HCT116 (cell line): ENCODE data around the gene PBX2. TPM values are rescaled to one million over a fixed set of nuclear protein-coding genes. Genes with fewer than 3 reads are reported as not detected.

ENCODE experiments used
- ATAC-seq: fragments of 200-7000 bp; cut with Tn5 transposase; 2 replicates; pipeline ENCODE4 v1.9.1; 2020; ENCODE audit warnings: mild to moderate bottlenecking, moderate library complexity
- BruUV-seq: library from RNA; stranded (reverse); fragments of 400-500 nt; replicated peaks from 2 replicates; lab custom pipeline; 2021; lab: Mats Ljungman, UMichigan
- CTCF ChIA-PET: fragments of 300-600 bp; sonication (Branson Sonifier 250); formaldehyde crosslinking; loops from one replicate; lab custom pipeline; 2021; ENCODE audit warnings: antibody characterized with exemption; lab: Charles Lee
- POLR2A ChIA-PET: fragments of 300-600, 350-600 bp; sonication (Branson Sonifier 250); formaldehyde crosslinking; loops from one replicate; lab custom pipeline; 2021; ENCODE audit warnings: antibody characterized with exemption; lab: Charles Lee
- RAD21 ChIA-PET, 2 experiments: fragments of 300-600 bp; sonication (Branson Sonifier 250); formaldehyde crosslinking; loops; one replicate each; lab custom pipeline; 2023; ENCODE audit warnings: low total read pairs in 2 of 2; ENCODE audit not compliant: uncharacterized antibody in 2 of 2, unreplicated experiment in 2 of 2, low non-redundant PET in 1 of 2; lab: Charles Lee
- DNase-seq: peaks from one replicate; pipeline ENCODE4 v3.0.0-alpha.2; 2010; ENCODE audit warnings: low read depth, low spot score
- H2AFZ ChIP-seq: fragments of 200-600 bp; shearing (Covaris generic), sonication (generic); 2 replicates; pipeline ENCODE4 v1.6.1; 2017; ENCODE audit warnings: low read depth, mixed run types, mixed read lengths, antibody characterized with exemption, low read length; ENCODE audit not compliant: poor library complexity, severe bottlenecking
- H3K27ac ChIP-seq: 2 replicates; pipeline ENCODE4 v1.5.1; 2012; ENCODE audit warnings: low read depth, low read length
- H3K27me3 ChIP-seq: fragments of 200-600 bp; sonication (generic); 2 replicates; pipeline ENCODE4 v1.6.1; 2016; ENCODE audit warnings: mixed run types, low read length, mixed read lengths; ENCODE audit not compliant: insufficient read depth
- H3K36me3 ChIP-seq, 2 experiments: fragments of 200-500 bp in 1 of 2; fragments of 200-600 bp in 1 of 2; sonication (Bioruptor generic) in 1 of 2; sonication (generic) in 1 of 2; 2 replicates each; pipeline versions ENCODE4 v1.5.1 to v1.6.1; 2014 to 2016; ENCODE audit warnings: low read length in 2 of 2, inconsistent platforms in 1 of 2, mixed read lengths in 1 of 2, mixed run types in 1 of 2; ENCODE audit not compliant: insufficient read depth in 2 of 2, control insufficient read depth in 1 of 2
- H3K4me1 ChIP-seq, 2 experiments: fragments of 200-600 bp in 1 of 2; sonication (generic) in 1 of 2; 2 replicates each; pipeline versions ENCODE4 v1.5.1 to v1.6.1; 2012 to 2017; ENCODE audit warnings: low read length in 2 of 2, inconsistent platforms in 1 of 2, mild to moderate bottlenecking in 1 of 2, mixed read lengths in 1 of 2, mixed run types in 1 of 2, moderate library complexity in 1 of 2; ENCODE audit not compliant: insufficient read depth in 2 of 2, control insufficient read depth in 1 of 2
- H3K4me2 ChIP-seq: fragments of 200-600 bp; sonication (generic); 2 replicates; pipeline ENCODE4 v1.6.1; 2017; ENCODE audit warnings: mixed run types, low read length, mixed read lengths
- H3K4me3 ChIP-seq, 2 experiments: fragments of 200-600 bp in 1 of 2; sonication (generic) in 1 of 2; replicated peaks in 1 of 2; 2 replicates each; pipeline ENCODE4 v1.5.1; 2011 to 2016; ENCODE audit warnings: low read length in 2 of 2, control low read depth in 1 of 2, low read depth in 1 of 2, mild to moderate bottlenecking in 1 of 2, mixed read lengths in 1 of 2, mixed run types in 1 of 2
- H3K79me2 ChIP-seq: fragments of 200-600 bp; sonication (generic); 2 replicates; pipeline ENCODE4 v1.6.1; 2017; ENCODE audit warnings: mild to moderate bottlenecking, mixed run types, low read length, moderate library complexity, mixed read lengths; ENCODE audit not compliant: insufficient read depth
- H3K9ac ChIP-seq: fragments of 200-600 bp; sonication (generic); 2 replicates; pipeline ENCODE4 v1.6.1; 2016; ENCODE audit warnings: low read length, mixed read lengths
- H3K9me2 ChIP-seq: fragments of 200-600 bp; sonication (generic), shearing (Covaris generic); 2 replicates; pipeline ENCODE4 v1.6.1; 2017; ENCODE audit warnings: mixed run types, mild to moderate bottlenecking, moderate library complexity; ENCODE audit not compliant: insufficient read depth
- H3K9me3 ChIP-seq, 2 experiments: fragments of 200-500 bp in 1 of 2; fragments of 200-600 bp in 1 of 2; sonication (Bioruptor generic) in 1 of 2; sonication (generic) in 1 of 2; 2 replicates each; pipeline ENCODE4 v1.6.1; 2014 to 2017; ENCODE audit warnings: low read length in 2 of 2, mixed read lengths in 2 of 2, inconsistent platforms in 1 of 2, low read depth in 1 of 2, mild to moderate bottlenecking in 1 of 2, mixed run types in 1 of 2, moderate library complexity in 1 of 2; ENCODE audit not compliant: control insufficient read depth in 1 of 2, insufficient read depth in 1 of 2
- H4K20me1 ChIP-seq: fragments of 200-600 bp; sonication (generic), shearing (Covaris generic); 2 replicates; pipeline ENCODE4 v1.6.1; 2017; ENCODE audit warnings: mixed run types, mild to moderate bottlenecking, moderate library complexity; ENCODE audit not compliant: insufficient read depth
- CBX3 ChIP-seq: IDR thresholded peaks from 2 replicates; pipeline ENCODE4 v1.6.1; 2012; ENCODE audit warnings: low read depth
- CEBPB ChIP-seq: IDR thresholded peaks from 2 replicates; pipeline ENCODE4 v1.6.1; 2012; ENCODE audit warnings: low read depth
- EGR1 ChIP-seq: IDR thresholded peaks from 2 replicates; pipeline ENCODE4 v1.6.1; 2012; ENCODE audit warnings: low read depth
- FOSL1 ChIP-seq: IDR thresholded peaks from 2 replicates; pipeline ENCODE4 v1.6.1; 2012; ENCODE audit warnings: low read depth
- POLR2A ChIP-seq: IDR thresholded peaks from 2 replicates; pipeline ENCODE4 v1.7.0; 2011; ENCODE audit warnings: borderline replicate concordance; ENCODE audit not compliant: insufficient read depth, insufficient read length; ENCODE audit errors: extremely low read depth
- RAD21 ChIP-seq: IDR thresholded peaks from 2 replicates; pipeline ENCODE4 v1.6.1; 2012; ENCODE audit warnings: low read depth, mild to moderate bottlenecking
- ZFX ChIP-seq: fragments of 450-650 bp; IDR thresholded peaks from 2 replicates; pipeline ENCODE4 v1.6.1; 2017
- ZNF274 ChIP-seq: fragments of 200-500 bp; sonication (Bioruptor generic); IDR thresholded peaks from 2 replicates; pipeline ENCODE4 v1.6.1; 2014; ENCODE audit warnings: mild to moderate bottlenecking, low read depth, low read length, inconsistent platforms
- intact Hi-C: fragments of 100-400 bp; cut with micrococcal nuclease; formaldehyde crosslinking; loops from 2 replicates; pipeline ENCODE4 v1.10.0; 2022
- total RNA-seq: library from RNA; stranded (reverse); gene quantifications from one replicate; pipeline ENCODE4 v1.2.1, GENCODE V29; 2021; ENCODE audit not compliant: unreplicated experiment

The PBX2 gene
- total RNA-seq, 1 experiment from 2014 or later: 79.0 TPM

GRCh38 chr6:32153564-32154513 lies 36.2 kb downstream of the PBX2 start, which contains the start of gene PPT2 (continued):
- TF ChIP-seq CEBPB (no peak), ZFX (peak; percentile 40; the same call in 1 of the 2 replicates), FOSL1 (no peak), ZNF274 (no peak), CBX3 (no peak), EGR1 (0 out of 2 replicates have a peak, but pooled peaks have one; percentile 39)

DNA sequence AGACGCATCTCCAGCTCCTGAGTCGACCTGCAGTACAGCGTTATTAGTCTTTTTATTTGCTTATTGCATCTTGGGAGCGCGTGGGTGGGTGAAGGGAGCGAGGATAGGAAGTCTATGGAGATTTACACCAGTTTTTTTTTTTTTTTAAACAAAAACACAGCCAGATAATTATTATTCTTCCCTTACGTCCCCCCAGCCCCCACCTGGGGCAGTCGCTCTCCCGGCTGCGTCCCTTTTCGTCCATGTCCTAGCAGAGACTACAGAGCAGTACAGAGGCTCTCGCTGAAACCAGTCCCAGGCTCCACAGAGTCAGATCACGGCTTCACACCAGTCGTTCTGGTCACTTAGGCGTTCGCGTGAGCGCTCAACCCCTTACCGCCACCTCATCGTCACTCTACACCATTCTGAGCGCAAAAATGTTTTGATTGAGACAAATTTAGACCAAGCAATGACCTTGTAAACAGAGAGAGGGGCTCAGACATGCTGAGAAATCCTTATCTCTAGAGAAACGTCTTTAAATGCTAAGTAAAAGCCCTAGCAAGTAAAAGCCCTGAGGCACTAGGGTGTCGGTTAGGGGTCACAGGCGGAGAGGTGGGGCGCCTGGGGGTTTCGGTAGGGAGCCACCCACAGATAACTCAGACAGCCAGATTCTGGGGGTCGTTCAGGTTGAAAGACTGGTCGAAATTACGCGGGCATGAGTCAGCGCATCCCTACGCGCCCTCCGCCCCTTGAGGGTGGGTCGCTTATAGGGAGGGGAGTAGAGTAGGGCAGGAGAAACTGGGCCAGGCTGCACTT lies 37.0 kb downstream of the PBX2 start:
- H3K4me1 ChIP-seq: peaks cover 12 to 25% of the 10 kb centered on the region in 2 experiments
- peak; percentile 37 for ATAC-seq
- peak overlapping the region; percentile 93 for H3K9ac ChIP-seq
- TF ChIP-seq POLR2A (peak; percentile 5), RAD21 (no peak)
- peaks cover 16% of the 10 kb centered on the region for H3K79me2 ChIP-seq
- H3K27ac ChIP-seq: peak overlapping the region; percentile 98
- TSS peak; percentile 67 for BruUV-seq
- peaks cover 5 to 12% of the 10 kb centered on the region in 2 experiments; a peak in 3 of 4 replicates for H3K36me3 ChIP-seq
- no peaks in the 10 kb centered on the region for H3K9me3 ChIP-seq
- peak overlapping the region; percentile 95 for H3K4me2 ChIP-seq
- H3K27me3 ChIP-seq: no peaks in the 10 kb centered on the region
- H2AFZ ChIP-seq: no peak overlapping the region
- POLR2A ChIA-PET: interaction anchor here (0.9 to 1.1 kb wide), 2 partner anchors 25 kb away, joined by 3 read pairs; partner anchors contain the start of gene ATF6B
- no peaks in the 10 kb centered on the region for H4K20me1 ChIP-seq
- intact Hi-C loops: no loop called here
- DNase-seq: no peak
- H3K4me3 ChIP-seq: peak overlapping the region; percentile 93 to 95
- CTCF ChIA-PET: interaction anchor here (0.5 kb wide), 1 partner anchor 36 kb away, joined by 3 read pairs; no protein-coding TSS in a partner anchor
- RAD21 ChIA-PET: interaction anchor here in 1 of 2 experiments (0.7 kb wide), 1 partner anchor 43 kb away, joined by 4 read pairs; no protein-coding TSS in a partner anchor
- H3K9me2 ChIP-seq: no peaks in the 10 kb centered on the region
